Caco-2 (cell line): Measurements from ENCODE around the gene RRAGD. TPM values are rescaled to one million over a fixed set of nuclear protein-coding genes. Genes with fewer than 3 reads are reported as not detected.

Experiments
- BruUV-seq: library from RNA; stranded (reverse); fragments of 400-500 nt; replicated peaks from 2 replicates; lab custom pipeline; 2021; lab: Mats Ljungman, UMichigan
- CTCF ChIA-PET: fragments of 300-600 bp; sonication (Branson Sonifier 250); formaldehyde crosslinking; loops from one replicate; lab custom pipeline; 2022; ENCODE audit warnings: antibody characterized with exemption; lab: Charles Lee
- POLR2A ChIA-PET: fragments of 300-600 bp; sonication (Branson Sonifier 250); formaldehyde crosslinking; loops from one replicate; lab custom pipeline; 2022; ENCODE audit warnings: antibody characterized with exemption; lab: Charles Lee
- DNase-seq, 2 experiments: peaks; one replicate each; pipeline versions ENCODE4 v3.0.0 to v3.0.0-alpha.2; 2020 to 2022
- H3K27me3 ChIP-seq: replicated peaks from 2 replicates; pipeline ENCODE4 v1.6.0; 2011; ENCODE audit warnings: low read length; ENCODE audit not compliant: control insufficient read depth, insufficient read depth
- H3K36me3 ChIP-seq: 2 replicates; pipeline ENCODE4 v1.5.1; 2011; ENCODE audit warnings: low read length; ENCODE audit not compliant: control insufficient read depth, insufficient read depth
- H3K4me1 ChIP-seq: fragments of 250-450 bp; sonication (Bioruptor Pico); 2 replicates; pipeline ENCODE4 v1.5.1; 2020; ENCODE audit warnings: mild to moderate bottlenecking
- H3K4me3 ChIP-seq: 2 replicates; pipeline ENCODE4 v1.5.1; 2011; ENCODE audit warnings: low read depth, mild to moderate bottlenecking, control low read depth, low read length
- H3K9me3 ChIP-seq: fragments of 250-450 bp; sonication (Bioruptor Pico); 2 replicates; pipeline ENCODE4 v1.5.1; 2020; ENCODE audit warnings: mild to moderate bottlenecking, moderate library complexity
- H3K27ac Mint-ChIP-seq: one replicate; pipeline ENCODE4 v1.8.0; 2022; ENCODE audit warnings: mixed read lengths; ENCODE audit not compliant: unreplicated experiment
- H3K27me3 Mint-ChIP-seq: one replicate; pipeline ENCODE4 v1.8.0; 2022; ENCODE audit warnings: mixed read lengths; ENCODE audit not compliant: insufficient read depth, unreplicated experiment
- H3K36me3 Mint-ChIP-seq: one replicate; pipeline ENCODE4 v1.8.0; 2022; ENCODE audit warnings: mild to moderate bottlenecking, mixed read lengths; ENCODE audit not compliant: insufficient read depth, unreplicated experiment
- H3K4me1 Mint-ChIP-seq: one replicate; pipeline ENCODE4 v1.8.0; 2022; ENCODE audit warnings: low read depth, mixed read lengths; ENCODE audit not compliant: unreplicated experiment
- H3K4me3 Mint-ChIP-seq: one replicate; pipeline ENCODE4 v1.8.0; 2022; ENCODE audit warnings: mild to moderate bottlenecking, moderate library complexity, mixed read lengths; ENCODE audit not compliant: unreplicated experiment
- H3K9me3 Mint-ChIP-seq: one replicate; pipeline ENCODE4 v1.8.0; 2022; ENCODE audit warnings: mixed read lengths; ENCODE audit not compliant: unreplicated experiment
- CTCF ChIP-seq, 2 experiments: fragments of 200-600 bp in 1 of 2; IDR thresholded peaks; 1 replicate in 1 of 2; 2 replicates in 1 of 2; pipeline versions ENCODE4 v1.5.1 to v1.8.0; 2011 to 2022; ENCODE audit warnings: antibody characterized with exemption in 1 of 2, control low read depth in 1 of 2, inconsistent platforms in 1 of 2, low read depth in 1 of 2, low read length in 1 of 2, mild to moderate bottlenecking in 1 of 2, moderate library complexity in 1 of 2; ENCODE audit not compliant: insufficient read depth in 1 of 2, severe bottlenecking in 1 of 2, unreplicated experiment in 1 of 2
- intact Hi-C: fragments of 100-400 bp; cut with micrococcal nuclease; formaldehyde crosslinking; loops from one replicate; pipeline ENCODE4 v1.10.0; 2022; ENCODE audit not compliant: unreplicated experiment
- total RNA-seq: library from RNA; stranded (reverse); gene quantifications from 2 replicates; pipeline ENCODE4 v1.2.3, GENCODE V29; 2022

Gene RRAGD
- total RNA-seq, 1 experiment from 2014 or later: 8.0 TPM

- H3K4me3 Mint-ChIP-seq: no peak overlapping the region
These were observed 37.1 kb upstream of the RRAGD start for GRCh38 chr6:89449193-89449592.

GRCh38 chr6:89443658-89444057, 31.6 kb upstream of the RRAGD start:
- H3K9me3 ChIP-seq: no peaks in the 10 kb centered on the region
- BruUV-seq: no TSS peak
- H3K9me3 Mint-ChIP-seq: no peaks in the 10 kb centered on the region
- H3K4me3 Mint-ChIP-seq: no peak overlapping the region
- no peak for DNase-seq
- H3K4me3 ChIP-seq: no peak overlapping the region
- POLR2A ChIA-PET: interaction anchor here (0.5 kb wide), 1 partner anchor 10 kb away, joined by 3 read pairs; no protein-coding TSS in a partner anchor
- no peaks in the 10 kb centered on the region for H3K36me3 ChIP-seq
- intact Hi-C loops: no loop called here
- H3K27ac Mint-ChIP-seq: no peak overlapping the region
- H3K27me3 ChIP-seq: no peaks in the 10 kb centered on the region
- no peaks in the 10 kb centered on the region for H3K36me3 Mint-ChIP-seq
- CTCF ChIA-PET: no interaction called here
- H3K27me3 Mint-ChIP-seq: no peaks in the 10 kb centered on the region
- no peaks in the 10 kb centered on the region for H3K4me1 Mint-ChIP-seq
- H3K4me1 ChIP-seq: no peaks in the 10 kb centered on the region; the same call in 1 of the 2 replicates
- TF ChIP-seq CTCF (IDR thresholded peaks at IDR 0.05; ENCODE audit: insufficient read depth in 1 of 2, low read depth in 1 of 2, low read length in 1 of 2, severe bottlenecking in 1 of 2, unreplicated experiment in 1 of 2): no peak

More at GRCh38 chr6:89449193-89449592, 37.1 kb upstream of the RRAGD start:
- BruUV-seq: no TSS peak
- POLR2A ChIA-PET: no interaction called here
- no peak overlapping the region for H3K4me3 ChIP-seq
- no peak overlapping the region for H3K27ac Mint-ChIP-seq
- H3K4me1 Mint-ChIP-seq: no peaks in the 10 kb centered on the region
- no peak for TF ChIP-seq CTCF (IDR thresholded peaks at IDR 0.05; ENCODE audit: insufficient read depth in 1 of 2, low read depth in 1 of 2, low read length in 1 of 2, severe bottlenecking in 1 of 2, unreplicated experiment in 1 of 2)
- CTCF ChIA-PET: no interaction called here
- no peaks in the 10 kb centered on the region for H3K27me3 ChIP-seq
- H3K27me3 Mint-ChIP-seq: no peaks in the 10 kb centered on the region
- H3K36me3 ChIP-seq: no peaks in the 10 kb centered on the region
- H3K4me1 ChIP-seq: 0 out of 2 replicates have a peak, but pooled peaks cover under 1% of the 10 kb centered on the region
- no peaks in the 10 kb centered on the region for H3K9me3 ChIP-seq
- DNase-seq: no peak
- intact Hi-C loops: no loop called here
- no peaks in the 10 kb centered on the region for H3K9me3 Mint-ChIP-seq
- no peaks in the 10 kb centered on the region for H3K36me3 Mint-ChIP-seq

- H3K27ac Mint-ChIP-seq: no peak overlapping the region
- TF ChIP-seq CTCF (IDR thresholded peaks at IDR 0.05; ENCODE audit: insufficient read depth in 1 of 2, low read depth in 1 of 2, low read length in 1 of 2, severe bottlenecking in 1 of 2, unreplicated experiment in 1 of 2): no peak
- H3K9me3 Mint-ChIP-seq: no peaks in the 10 kb centered on the region
- H3K4me3 Mint-ChIP-seq: no peak overlapping the region
- no peaks in the 10 kb centered on the region for H3K36me3 Mint-ChIP-seq
- Histone ChIP-seq H3K36me3 (no peaks in the 10 kb centered on the region), H3K9me3 (no peaks in the 10 kb centered on the region), H3K27me3 (no peaks in the 10 kb centered on the region), H3K4me1 (peaks cover 7% of the 10 kb centered on the region; the same call in 1 of the 2 replicates), H3K4me3 (no peak overlapping the region)
- H3K4me1 Mint-ChIP-seq: no peaks in the 10 kb centered on the region
- ChIA-PET CTCF (no interaction called here), POLR2A (no interaction called here)
- intact Hi-C loops: no loop called here
- no peak for DNase-seq
- no peaks in the 10 kb centered on the region for H3K27me3 Mint-ChIP-seq
- BruUV-seq: no TSS peak
These were observed 28.1 kb upstream of the RRAGD start for GRCh38 chr6:89440200-89440599.
